Brain pericyte (primary cell): ENCODE results near the gene GPR132.
"Not testable (repeated sequence)": the region's sequence is repeated elsewhere in the genome, so short reads cannot be mapped to it uniquely, and the experiment has no call there.

ENCODE experiments used
- DNase-seq: peaks from one replicate; pipeline ENCODE4 v3.0.0-alpha.2; 2012; ENCODE audit warnings: low read depth, low spot score

GPR132 gene

DNA sequence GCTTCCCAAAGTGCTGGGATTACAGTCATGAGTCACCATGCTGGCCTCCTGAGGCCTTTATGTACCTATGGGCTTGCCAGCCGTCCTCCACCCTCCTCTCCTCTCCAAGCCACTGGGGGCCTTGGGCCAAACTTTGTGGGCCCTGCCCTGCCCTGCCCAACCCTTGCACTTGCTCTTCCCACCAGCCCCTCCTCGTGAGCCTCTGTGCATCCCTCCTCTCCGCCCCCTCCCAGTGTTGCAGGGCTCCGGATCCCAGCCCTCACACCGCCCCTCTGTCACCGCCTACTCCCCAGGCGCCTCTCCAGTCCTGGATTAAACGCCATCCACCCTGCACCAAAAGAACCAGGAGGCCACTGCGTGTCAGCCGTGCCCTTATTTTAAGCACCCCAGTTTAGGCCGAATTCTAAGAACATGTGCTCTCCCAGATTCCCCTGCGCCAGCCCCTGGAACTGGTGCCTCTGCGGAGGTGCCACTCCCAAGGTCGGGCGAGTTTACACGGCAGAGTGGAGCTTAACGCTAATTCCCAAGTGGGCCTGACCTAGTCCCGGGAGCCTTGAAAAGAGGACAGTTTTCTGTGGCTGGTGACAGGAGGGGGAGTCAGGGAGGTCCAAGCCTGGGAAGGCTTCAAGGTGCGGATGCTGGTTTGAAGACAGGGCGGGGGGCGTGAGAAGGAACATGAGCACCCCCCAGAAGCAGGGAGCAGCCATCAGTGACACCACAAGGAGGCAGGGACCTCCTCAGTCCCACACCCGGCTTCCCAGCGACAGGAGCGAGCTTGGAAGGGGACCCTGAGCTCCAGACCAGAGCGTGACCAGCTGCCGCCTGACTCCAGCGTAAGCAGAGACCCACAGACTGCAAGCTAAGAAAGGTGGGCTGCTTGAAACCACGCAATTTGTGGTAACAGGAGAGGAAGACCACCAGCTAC lies 23.1 kb downstream of the GPR132 start:
- DNase-seq, result no peak

GRCh38 chr14:105039458-105040205 lies 25.6 kb downstream of the GPR132 start:
- no peak for DNase-seq

DNA sequence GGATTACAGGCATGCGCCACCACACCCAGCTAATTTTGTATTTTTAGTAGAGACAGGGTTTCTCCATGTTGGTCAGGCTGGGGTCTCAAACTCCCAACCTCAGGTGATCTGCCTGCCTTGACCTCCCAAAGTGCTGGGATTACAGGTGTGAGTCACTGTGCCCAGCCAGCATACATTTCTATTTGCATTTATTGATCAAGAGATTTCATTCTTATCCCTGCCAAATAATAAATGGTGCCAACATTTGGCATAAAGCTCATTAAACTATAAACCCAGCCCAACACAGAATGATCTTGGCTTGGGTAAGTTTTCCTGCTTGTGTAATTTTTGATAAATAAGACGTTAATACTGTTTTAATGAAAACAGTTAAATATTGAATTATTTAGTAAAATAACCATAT lies 29.6 kb downstream of the GPR132 start:
- DNase-seq, result not testable (repeated sequence)

GRCh38 chr14:105034315-105035039 lies 30.8 kb downstream of the GPR132 start:
- DNase-seq, result no peak

DNA sequence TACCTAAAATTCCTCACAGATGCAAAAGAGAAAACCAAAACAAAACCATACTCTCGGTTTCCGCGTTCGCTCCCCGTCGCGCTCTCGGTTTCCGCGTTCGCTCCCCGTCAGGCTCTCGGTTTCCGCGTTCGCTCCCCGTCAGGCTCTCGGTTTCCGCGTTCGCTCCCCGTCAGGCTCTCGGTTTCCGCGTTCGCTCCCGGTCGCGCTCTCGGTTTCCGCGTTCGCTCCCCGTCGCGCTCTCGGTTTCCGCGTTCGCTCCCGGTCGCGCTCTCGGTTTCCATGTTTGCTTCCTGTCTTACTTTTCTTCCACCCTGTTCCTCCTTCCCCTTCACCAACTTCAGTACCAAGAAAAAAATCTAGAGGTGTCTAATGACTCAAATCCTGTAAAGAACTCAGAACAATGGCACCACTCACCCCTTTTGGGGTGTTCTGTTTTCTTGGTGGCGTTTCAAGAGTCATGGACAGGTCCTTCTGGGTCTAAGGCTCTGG lies 31.8 kb downstream of the GPR132 start:
- not testable (repeated sequence) for DNase-seq

DNA sequence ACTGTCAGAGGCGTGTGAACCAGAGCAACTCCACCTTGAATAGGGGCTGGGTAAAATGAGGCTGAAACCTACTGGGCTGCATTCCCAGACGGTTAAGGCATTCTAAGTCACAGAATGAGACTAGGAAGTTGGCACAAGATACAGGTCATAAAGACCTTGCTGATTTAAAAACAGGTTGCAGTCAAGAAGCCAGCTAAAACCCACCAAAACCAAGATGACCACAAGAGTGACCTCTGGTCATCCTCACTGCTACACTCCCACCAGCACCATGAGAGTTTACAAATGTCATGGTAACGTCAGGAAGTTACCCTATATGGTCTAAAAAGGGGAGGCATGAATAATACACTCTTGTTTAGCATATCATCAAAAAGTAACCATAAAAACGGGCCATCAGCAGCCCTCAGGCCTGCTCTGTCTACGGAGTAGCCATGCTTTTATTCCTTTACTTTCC lies 32.8 kb downstream of the GPR132 start:
- DNase-seq, result not testable (repeated sequence)

DNA sequence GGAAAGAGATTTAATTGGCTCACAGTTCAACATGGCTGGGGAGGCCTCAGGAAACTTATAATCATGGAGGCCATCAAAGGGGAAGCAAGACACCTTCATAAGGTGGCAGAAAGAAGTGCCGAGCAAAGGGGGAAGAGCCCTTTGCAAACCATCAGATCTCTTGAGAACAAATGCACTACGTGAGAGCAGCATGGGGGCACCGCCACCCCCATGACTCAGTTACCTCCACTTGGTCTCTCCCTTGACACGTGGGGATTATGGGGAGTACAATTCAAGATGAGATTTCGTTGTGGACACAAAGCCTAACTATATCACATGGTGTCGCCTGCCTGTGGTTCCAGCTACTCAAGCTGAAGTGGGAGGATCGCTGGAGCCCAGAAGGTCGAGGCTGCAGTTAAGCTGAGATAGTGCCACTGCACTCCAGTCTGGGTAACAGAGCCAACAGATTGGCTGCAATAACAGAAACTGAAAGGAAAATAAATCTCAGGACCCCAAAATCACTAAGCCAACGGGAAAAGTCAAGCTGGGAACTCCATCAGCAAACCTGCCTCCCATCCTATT lies 34.3 kb downstream of the GPR132 start:
- no peak for DNase-seq

- no peak for DNase-seq
Measured at GRCh38 chr14:105030194-105030593, 35.0 kb downstream of the GPR132 start.

DNA sequence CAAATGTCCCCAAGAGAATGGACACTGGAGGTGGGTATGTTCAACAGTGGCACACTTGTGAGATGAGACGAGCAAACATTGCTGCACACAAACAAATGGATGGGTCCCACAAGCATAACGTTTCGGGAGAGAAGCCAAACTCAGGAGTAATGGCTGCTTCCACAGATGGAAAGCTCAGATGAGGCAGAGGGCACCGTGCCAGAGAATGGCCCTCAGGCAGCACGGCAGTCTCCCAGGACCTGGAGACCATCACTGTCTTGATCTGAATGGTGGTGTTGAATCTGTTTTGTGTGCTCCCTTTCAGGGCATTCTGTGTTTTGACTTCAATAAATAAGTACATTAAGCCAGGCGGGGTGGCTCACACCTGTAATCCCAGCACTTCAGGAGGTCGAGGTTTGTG lies 35.8 kb downstream of the GPR132 start:
- no peak for DNase-seq

DNA sequence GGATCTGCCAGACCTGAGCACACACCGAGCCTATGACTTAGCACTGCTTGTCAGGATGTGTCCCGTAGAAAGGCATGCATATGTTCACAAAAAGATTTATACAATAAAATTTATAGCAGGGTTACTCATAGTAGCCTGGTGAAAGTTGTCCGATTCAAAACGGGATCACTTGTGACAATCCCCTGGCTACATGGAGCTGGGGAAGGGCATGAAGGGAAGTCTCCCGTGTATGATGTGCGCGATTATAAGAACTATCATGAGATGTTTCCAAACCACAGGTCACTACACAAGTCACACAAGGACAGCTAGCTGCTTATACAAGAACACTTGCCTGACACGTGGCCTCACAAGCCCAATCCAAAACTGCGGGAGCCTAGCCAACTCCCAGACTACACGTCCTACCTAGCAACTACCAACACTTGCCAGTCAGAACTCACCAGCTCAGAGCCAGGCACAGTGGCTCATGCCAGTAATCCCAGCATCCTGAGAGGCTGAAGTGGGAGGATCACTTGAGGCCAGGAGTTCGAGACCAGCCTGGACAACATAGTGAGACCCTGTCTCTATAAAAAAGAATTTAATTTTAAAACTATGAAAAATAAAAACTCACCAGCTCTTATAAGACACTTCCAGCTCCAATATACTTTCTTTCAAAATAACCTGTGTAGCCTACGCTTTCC lies 36.8 kb downstream of the GPR132 start:
- DNase-seq, result no peak

DNA sequence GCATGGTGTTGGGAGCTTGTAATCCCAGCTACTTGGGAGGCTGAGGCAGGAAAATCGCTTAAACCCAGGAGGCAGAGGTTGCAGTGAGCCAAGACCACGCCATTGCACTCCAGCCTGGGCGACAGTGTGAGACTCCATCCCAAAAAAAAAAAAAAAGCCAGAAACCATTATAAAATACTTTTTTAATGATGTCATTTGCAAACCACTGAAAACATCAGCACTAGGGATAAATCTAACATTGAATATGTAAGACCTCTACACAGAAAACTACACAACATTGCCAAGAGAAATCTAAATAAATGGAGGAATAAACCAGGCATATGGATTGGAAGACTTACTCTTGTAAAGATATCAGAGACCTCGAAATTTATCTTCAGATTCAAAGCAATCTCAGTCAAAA lies 37.5 kb downstream of the GPR132 start:
- not testable (repeated sequence) for DNase-seq

DNA sequence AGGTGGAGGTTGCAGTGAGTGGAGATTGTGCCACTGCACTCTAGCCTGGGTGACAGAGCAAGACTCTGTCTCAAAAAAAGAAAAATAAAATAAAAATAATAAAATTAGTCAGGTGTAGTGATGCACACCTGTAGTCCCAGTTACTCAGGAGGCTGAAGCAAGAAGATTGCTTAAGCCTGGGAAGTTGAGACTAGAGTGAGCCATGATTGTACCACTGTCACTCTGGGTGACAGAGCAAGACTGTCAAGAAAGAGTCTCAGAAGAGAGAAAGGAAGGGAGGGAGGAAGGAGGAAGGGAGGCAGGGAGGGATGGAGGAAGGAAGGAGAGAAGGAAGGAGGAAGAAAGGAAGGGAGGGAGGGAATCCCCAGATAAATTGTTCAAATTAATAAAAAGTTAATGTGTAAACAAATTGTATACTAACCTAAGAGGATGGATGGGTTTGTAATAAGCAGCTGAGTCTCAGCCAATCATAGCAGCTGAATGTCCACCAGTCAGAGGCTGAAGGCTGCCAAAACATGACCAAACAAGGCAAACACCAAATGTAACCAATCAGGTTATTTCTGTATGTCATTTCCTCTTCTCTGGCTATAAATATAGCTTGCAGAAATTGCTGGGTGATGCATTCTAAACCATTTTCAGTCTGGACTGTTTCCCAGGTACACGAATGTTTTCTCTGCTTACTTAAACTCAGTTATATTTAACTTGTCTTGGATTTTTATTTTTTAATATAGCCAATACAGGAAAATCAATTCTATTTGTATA lies 38.2 kb downstream of the GPR132 start:
- DNase-seq, result no peak

GRCh38 chr14:105026033-105026785 lies 39.0 kb downstream of the GPR132 start:
- no peak for DNase-seq

GRCh38 chr14:105025429-105025828 lies 39.8 kb downstream of the GPR132 start:
- DNase-seq, result no peak

DNA sequence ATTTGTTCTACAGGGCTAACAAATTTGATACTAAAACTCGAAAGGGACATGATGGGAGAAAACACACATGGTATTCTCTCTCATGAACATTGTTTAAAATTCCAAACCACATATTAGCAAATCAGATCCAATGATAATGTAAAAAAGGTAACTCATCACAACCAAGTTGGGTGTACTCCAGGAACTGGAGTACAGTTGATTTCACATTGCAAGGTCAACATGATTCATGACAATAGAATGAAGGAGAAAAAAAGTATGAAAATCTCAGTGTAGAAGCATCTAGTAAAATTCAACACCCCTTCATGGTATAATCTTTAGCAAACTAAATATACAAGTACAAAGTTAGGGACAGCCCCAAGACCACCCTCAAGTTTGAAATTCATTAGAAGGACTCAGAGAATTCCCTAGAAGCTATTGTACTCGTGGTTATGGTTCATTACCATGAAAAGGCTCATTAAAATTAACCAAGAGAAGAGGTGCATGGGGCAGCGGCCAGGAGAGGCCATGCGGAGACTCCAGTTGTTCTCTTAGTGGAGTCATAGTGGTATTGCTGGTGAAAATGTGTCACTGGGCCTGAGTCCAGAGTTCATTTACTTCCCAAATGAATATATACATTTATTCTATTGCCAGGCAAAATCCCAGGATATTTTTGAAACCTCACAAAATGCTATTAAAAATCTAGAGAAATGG lies 41.3 kb downstream of the GPR132 start:
- DNase-seq, result no peak

DNA sequence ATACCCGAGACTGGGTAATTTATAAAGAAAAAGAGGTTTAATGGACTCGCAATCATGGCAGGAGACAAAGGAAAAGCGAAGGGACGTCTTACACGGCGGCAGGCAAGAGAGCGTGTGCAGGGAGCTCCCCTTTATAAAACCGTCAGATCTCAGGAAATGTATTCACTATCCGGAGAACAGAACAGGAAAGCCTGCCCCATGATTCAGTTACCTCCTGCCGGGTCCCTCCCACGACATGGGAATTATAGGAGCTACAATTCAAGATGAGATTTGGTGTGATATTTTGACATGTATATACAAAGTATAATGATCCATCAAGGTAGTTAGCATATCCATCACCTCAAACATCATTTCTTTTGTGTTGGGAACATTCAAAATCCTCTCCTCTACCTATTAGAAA lies 42.1 kb downstream of the GPR132 start:
- DNase-seq, result no peak

GRCh38 chr14:105022276-105022670 lies 43.0 kb downstream of the GPR132 start:
- no peak for DNase-seq

DNA sequence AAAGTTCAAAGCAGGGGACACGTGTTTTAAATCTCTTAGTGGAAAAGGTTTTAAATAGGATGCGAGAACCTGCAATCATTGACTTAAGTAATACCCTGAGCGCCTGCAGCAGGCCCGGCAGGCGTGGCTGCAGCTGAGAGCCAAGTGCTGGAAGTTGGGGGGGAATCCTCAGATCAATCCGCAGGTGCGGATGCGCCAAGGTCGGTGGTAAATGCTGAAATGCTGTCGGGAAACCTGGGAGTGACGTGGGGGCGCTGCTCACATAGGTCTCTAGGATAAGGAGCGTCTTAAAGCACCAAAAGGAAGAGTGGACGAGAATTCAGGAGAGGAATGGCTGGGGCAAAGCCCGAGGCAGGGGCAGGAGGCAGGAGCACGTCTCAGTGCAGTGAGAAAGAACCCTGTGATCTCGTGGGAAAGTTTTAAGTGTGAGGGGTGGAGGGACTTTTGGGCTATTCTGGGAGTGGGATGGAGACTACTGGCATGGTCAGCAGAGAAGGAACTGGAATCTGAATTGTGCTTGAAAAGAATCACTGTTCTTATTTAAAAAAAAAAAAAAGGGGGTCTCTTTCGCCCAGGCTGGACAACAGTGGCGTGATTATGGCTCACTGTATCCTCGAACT lies 43.5 kb downstream of the GPR132 start:
- no peak for DNase-seq
